HEK293 (cell line): ENCODE measurements around the gene GMDS.

Experiments used
- GLIS1 ChIP-seq: fragments of 450-650 bp; formaldehyde crosslinking; IDR thresholded peaks from 2 replicates; pipeline ENCODE4 v1.5.1; 2016; ENCODE audit warnings: missing biosample characterization, missing genetic modification characterization
- HOXC10 ChIP-seq: sonication (generic); formaldehyde crosslinking; IDR thresholded peaks from 2 replicates; pipeline ENCODE4 v1.8.1; 2023; ENCODE audit warnings: mild to moderate bottlenecking, missing genetic modification reagents
- KLF1 ChIP-seq: fragments of 450-650 bp; formaldehyde crosslinking; IDR thresholded peaks from 2 replicates; pipeline ENCODE4 v1.5.1; 2016; ENCODE audit warnings: missing biosample characterization, missing genetic modification characterization
- SP2 ChIP-seq: fragments of 450-650 bp; formaldehyde crosslinking; IDR thresholded peaks from 2 replicates; pipeline ENCODE4 v1.5.1; 2016; ENCODE audit warnings: missing biosample characterization, missing genetic modification characterization
- SP7 ChIP-seq: fragments of 450-650 bp; formaldehyde crosslinking; IDR thresholded peaks from 2 replicates; pipeline ENCODE4 v1.5.1; 2016; ENCODE audit warnings: missing biosample characterization, missing genetic modification characterization
- TRIM28 ChIP-seq: IDR thresholded peaks from 2 replicates; pipeline ENCODE4 v1.6.1; 2011; ENCODE audit warnings: low read length, control low read depth, borderline replicate concordance
- ZEB2 ChIP-seq: fragments of 450-650 bp; formaldehyde crosslinking; IDR thresholded peaks from 2 replicates; pipeline ENCODE4 v1.5.1; 2016; ENCODE audit warnings: missing biosample characterization, missing genetic modification characterization
- ZFP41 ChIP-seq: fragments of 450-650 bp; formaldehyde crosslinking; IDR thresholded peaks from 2 replicates; pipeline ENCODE4 v1.5.1; 2016; ENCODE audit warnings: missing biosample characterization, missing genetic modification characterization, borderline replicate concordance
- ZNF121 ChIP-seq: fragments of 450-650 bp; formaldehyde crosslinking; IDR thresholded peaks from 2 replicates; pipeline ENCODE4 v1.5.1; 2016; ENCODE audit warnings: missing biosample characterization, missing genetic modification characterization
- ZNF146 ChIP-seq: fragments of 450-650 bp; formaldehyde crosslinking; IDR thresholded peaks from 2 replicates; pipeline ENCODE4 v1.5.1; 2016; ENCODE audit warnings: missing biosample characterization, missing genetic modification characterization
- ZNF157 ChIP-seq: fragments of 450-650 bp; formaldehyde crosslinking; IDR thresholded peaks from 2 replicates; pipeline ENCODE4 v1.5.1; 2016; ENCODE audit warnings: missing biosample characterization, missing genetic modification characterization
- ZNF16 ChIP-seq: fragments of 450-650 bp; formaldehyde crosslinking; IDR thresholded peaks from 2 replicates; pipeline ENCODE4 v1.5.1; 2016; ENCODE audit warnings: low read depth, missing biosample characterization, missing genetic modification characterization
- ZNF19 ChIP-seq: fragments of 450-650 bp; formaldehyde crosslinking; IDR thresholded peaks from 2 replicates; pipeline ENCODE4; 2016; ENCODE audit warnings: missing biosample characterization, missing genetic modification characterization, low read depth
- ZNF24 ChIP-seq: fragments of 450-650 bp; formaldehyde crosslinking; IDR thresholded peaks from 2 replicates; pipeline ENCODE4 v1.5.1; 2016; ENCODE audit warnings: missing biosample characterization, missing genetic modification characterization
- ZNF311 ChIP-seq: fragments of 450-650 bp; formaldehyde crosslinking; IDR thresholded peaks from 2 replicates; pipeline ENCODE4 v1.5.1; 2017; ENCODE audit warnings: missing biosample characterization, missing genetic modification characterization, borderline replicate concordance
- ZNF324 ChIP-seq: fragments of 450-650 bp; formaldehyde crosslinking; IDR thresholded peaks from 2 replicates; pipeline ENCODE4 v1.5.1; 2016; ENCODE audit warnings: missing biosample characterization, missing genetic modification characterization
- ZNF423 ChIP-seq: fragments of 450-650 bp; formaldehyde crosslinking; IDR thresholded peaks from 2 replicates; pipeline ENCODE4 v1.5.1; 2016; ENCODE audit warnings: missing biosample characterization, missing genetic modification characterization
- ZNF48 ChIP-seq: fragments of 450-650 bp; formaldehyde crosslinking; IDR thresholded peaks from 2 replicates; pipeline ENCODE4 v1.5.1; 2016; ENCODE audit warnings: missing biosample characterization, missing genetic modification characterization
- ZNF488 ChIP-seq: fragments of 450-650 bp; formaldehyde crosslinking; IDR thresholded peaks from 2 replicates; pipeline ENCODE4 v1.5.1; 2016; ENCODE audit warnings: missing biosample characterization, missing genetic modification characterization
- ZNF510 ChIP-seq: fragments of 450-650 bp; formaldehyde crosslinking; IDR thresholded peaks from 2 replicates; pipeline ENCODE4 v1.5.1; 2018; ENCODE audit warnings: mild to moderate bottlenecking, missing genetic modification characterization, missing biosample characterization; ENCODE audit not compliant: insufficient replicate concordance
- ZNF529 ChIP-seq: fragments of 450-650 bp; formaldehyde crosslinking; IDR thresholded peaks from 2 replicates; pipeline ENCODE4 v1.5.1; 2017; ENCODE audit warnings: missing genetic modification characterization, missing biosample characterization; ENCODE audit not compliant: insufficient replicate concordance
- ZNF544 ChIP-seq: fragments of 450-650 bp; formaldehyde crosslinking; IDR thresholded peaks from 2 replicates; pipeline ENCODE4 v1.5.0; 2017; ENCODE audit warnings: missing biosample characterization, missing genetic modification characterization
- ZNF571 ChIP-seq: fragments of 450-650 bp; formaldehyde crosslinking; IDR thresholded peaks from 2 replicates; pipeline ENCODE4 v1.5.0; 2017; ENCODE audit warnings: missing biosample characterization, missing genetic modification characterization
- ZNF596 ChIP-seq: fragments of 450-650 bp; IDR thresholded peaks from 2 replicates; pipeline ENCODE4 v1.5.0; 2018; ENCODE audit warnings: missing biosample characterization, mild to moderate bottlenecking, missing genetic modification characterization, moderate library complexity
- ZNF658 ChIP-seq: fragments of 450-650 bp; formaldehyde crosslinking; IDR thresholded peaks from 2 replicates; pipeline ENCODE4; 2016; ENCODE audit warnings: missing biosample characterization, missing genetic modification characterization
- ZNF707 ChIP-seq: fragments of 450-650 bp; formaldehyde crosslinking; IDR thresholded peaks from 2 replicates; pipeline ENCODE4 v1.5.1; 2016; ENCODE audit warnings: missing biosample characterization, missing genetic modification characterization
- ZNF837 ChIP-seq: fragments of 450-650 bp; formaldehyde crosslinking; IDR thresholded peaks from 2 replicates; pipeline ENCODE4 v1.5.1; 2016; ENCODE audit warnings: missing biosample characterization, missing genetic modification characterization
- TF ChIP-seq, protein P1 (sequence below): fragments of 450-650 bp; formaldehyde crosslinking; IDR thresholded peaks from 2 replicates; pipeline ENCODE4 v1.5.1; 2016; ENCODE audit warnings: missing biosample characterization, missing genetic modification characterization
- TF ChIP-seq, protein P2 (sequence below): fragments of 450-650 bp; formaldehyde crosslinking; IDR thresholded peaks from 2 replicates; pipeline ENCODE4 v1.5.1; 2016; ENCODE audit warnings: missing biosample characterization, missing genetic modification characterization
- TF ChIP-seq, protein P3 (sequence below): sonication (generic); formaldehyde crosslinking; IDR thresholded peaks from 2 replicates; pipeline ENCODE4 v1.8.1; 2022; ENCODE audit warnings: mild to moderate bottlenecking, moderate library complexity, missing genetic modification reagents
- TF ChIP-seq, protein P4 (sequence below): fragments of 450-650 bp; formaldehyde crosslinking; IDR thresholded peaks from 2 replicates; pipeline ENCODE4 v1.5.1; 2016; ENCODE audit warnings: missing biosample characterization, missing genetic modification characterization

Gene GMDS

GRCh38 chr6:1667012-1667804 is 578.2 kb downstream of the GMDS start (continued):
- TF ChIP-seq, protein P1, sequence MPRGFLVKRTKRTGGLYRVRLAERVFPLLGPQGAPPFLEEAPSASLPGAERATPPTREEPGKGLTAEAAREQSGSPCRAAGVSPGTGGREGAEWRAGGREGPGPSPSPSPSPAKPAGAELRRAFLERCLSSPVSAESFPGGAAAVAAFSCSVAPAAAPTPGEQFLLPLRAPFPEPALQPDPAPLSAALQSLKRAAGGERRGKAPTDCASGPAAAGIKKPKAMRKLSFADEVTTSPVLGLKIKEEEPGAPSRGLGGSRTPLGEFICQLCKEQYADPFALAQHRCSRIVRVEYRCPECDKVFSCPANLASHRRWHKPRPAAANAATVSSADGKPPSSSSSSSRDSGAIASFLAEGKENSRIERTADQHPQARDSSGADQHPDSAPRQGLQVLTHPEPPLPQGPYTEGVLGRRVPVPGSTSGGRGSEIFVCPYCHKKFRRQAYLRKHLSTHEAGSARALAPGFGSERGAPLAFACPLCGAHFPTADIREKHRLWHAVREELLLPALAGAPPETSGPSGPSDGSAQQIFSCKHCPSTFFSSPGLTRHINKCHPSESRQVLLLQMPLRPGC (tag by site-specific recombination) = peak; percentile 91
- TF ChIP-seq ZNF121 (tag by site-specific recombination) (no peak), ZFP41 (tag by site-specific recombination) (no peak), ZNF544 (no peak), ZNF488 (tag by site-specific recombination) (peak; percentile 87; the same call in 1 of the 2 replicates), ZNF324 (peak; percentile 80), ZNF658 (tag by site-specific recombination) (no peak), ZNF510 (tag by site-specific recombination) (no peak), GLIS1 (tag by site-specific recombination) (no peak), ZNF596 (tag by site-specific recombination) (peak; percentile 73), ZNF571 (tag by site-specific recombination) (no peak), ZEB2 (peak; percentile 95), ZNF48 (tag by site-specific recombination) (no peak), SP2 (tag by site-specific recombination) (peak; percentile 36; the same call in 1 of the 2 replicates), ZNF24 (peak; percentile 78), TRIM28 (peak; percentile 50), ZNF157 (tag by site-specific recombination) (no peak), ZNF16 (no peak), ZNF19 (tag by site-specific recombination) (no peak; the same call in 1 of the 2 replicates), ZNF146 (tag by site-specific recombination) (0 out of 2 replicates have a peak, but pooled peaks have one; percentile 20), ZNF529 (tag by site-specific recombination) (no peak), KLF1 (tag by site-specific recombination) (no peak), SP7 (tag by site-specific recombination) (peak; percentile 90), HOXC10 (CRISPR knock-in tag) (no peak), ZNF837 (no peak), ZNF311 (tag by site-specific recombination) (no peak), ZNF707 (no peak), ZNF423 (tag by site-specific recombination) (peak; percentile 67)
- TF ChIP-seq, protein P2, sequence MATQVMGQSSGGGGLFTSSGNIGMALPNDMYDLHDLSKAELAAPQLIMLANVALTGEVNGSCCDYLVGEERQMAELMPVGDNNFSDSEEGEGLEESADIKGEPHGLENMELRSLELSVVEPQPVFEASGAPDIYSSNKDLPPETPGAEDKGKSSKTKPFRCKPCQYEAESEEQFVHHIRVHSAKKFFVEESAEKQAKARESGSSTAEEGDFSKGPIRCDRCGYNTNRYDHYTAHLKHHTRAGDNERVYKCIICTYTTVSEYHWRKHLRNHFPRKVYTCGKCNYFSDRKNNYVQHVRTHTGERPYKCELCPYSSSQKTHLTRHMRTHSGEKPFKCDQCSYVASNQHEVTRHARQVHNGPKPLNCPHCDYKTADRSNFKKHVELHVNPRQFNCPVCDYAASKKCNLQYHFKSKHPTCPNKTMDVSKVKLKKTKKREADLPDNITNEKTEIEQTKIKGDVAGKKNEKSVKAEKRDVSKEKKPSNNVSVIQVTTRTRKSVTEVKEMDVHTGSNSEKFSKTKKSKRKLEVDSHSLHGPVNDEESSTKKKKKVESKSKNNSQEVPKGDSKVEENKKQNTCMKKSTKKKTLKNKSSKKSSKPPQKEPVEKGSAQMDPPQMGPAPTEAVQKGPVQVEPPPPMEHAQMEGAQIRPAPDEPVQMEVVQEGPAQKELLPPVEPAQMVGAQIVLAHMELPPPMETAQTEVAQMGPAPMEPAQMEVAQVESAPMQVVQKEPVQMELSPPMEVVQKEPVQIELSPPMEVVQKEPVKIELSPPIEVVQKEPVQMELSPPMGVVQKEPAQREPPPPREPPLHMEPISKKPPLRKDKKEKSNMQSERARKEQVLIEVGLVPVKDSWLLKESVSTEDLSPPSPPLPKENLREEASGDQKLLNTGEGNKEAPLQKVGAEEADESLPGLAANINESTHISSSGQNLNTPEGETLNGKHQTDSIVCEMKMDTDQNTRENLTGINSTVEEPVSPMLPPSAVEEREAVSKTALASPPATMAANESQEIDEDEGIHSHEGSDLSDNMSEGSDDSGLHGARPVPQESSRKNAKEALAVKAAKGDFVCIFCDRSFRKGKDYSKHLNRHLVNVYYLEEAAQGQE (tag by site-specific recombination) = no peak
- TF ChIP-seq, protein P3, sequence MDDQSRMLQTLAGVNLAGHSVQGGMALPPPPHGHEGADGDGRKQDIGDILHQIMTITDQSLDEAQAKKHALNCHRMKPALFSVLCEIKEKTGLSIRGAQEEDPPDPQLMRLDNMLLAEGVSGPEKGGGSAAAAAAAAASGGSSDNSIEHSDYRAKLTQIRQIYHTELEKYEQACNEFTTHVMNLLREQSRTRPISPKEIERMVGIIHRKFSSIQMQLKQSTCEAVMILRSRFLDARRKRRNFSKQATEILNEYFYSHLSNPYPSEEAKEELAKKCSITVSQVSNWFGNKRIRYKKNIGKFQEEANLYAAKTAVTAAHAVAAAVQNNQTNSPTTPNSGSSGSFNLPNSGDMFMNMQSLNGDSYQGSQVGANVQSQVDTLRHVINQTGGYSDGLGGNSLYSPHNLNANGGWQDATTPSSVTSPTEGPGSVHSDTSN (CRISPR knock-in tag) = no peak
- TF ChIP-seq, protein P4, sequence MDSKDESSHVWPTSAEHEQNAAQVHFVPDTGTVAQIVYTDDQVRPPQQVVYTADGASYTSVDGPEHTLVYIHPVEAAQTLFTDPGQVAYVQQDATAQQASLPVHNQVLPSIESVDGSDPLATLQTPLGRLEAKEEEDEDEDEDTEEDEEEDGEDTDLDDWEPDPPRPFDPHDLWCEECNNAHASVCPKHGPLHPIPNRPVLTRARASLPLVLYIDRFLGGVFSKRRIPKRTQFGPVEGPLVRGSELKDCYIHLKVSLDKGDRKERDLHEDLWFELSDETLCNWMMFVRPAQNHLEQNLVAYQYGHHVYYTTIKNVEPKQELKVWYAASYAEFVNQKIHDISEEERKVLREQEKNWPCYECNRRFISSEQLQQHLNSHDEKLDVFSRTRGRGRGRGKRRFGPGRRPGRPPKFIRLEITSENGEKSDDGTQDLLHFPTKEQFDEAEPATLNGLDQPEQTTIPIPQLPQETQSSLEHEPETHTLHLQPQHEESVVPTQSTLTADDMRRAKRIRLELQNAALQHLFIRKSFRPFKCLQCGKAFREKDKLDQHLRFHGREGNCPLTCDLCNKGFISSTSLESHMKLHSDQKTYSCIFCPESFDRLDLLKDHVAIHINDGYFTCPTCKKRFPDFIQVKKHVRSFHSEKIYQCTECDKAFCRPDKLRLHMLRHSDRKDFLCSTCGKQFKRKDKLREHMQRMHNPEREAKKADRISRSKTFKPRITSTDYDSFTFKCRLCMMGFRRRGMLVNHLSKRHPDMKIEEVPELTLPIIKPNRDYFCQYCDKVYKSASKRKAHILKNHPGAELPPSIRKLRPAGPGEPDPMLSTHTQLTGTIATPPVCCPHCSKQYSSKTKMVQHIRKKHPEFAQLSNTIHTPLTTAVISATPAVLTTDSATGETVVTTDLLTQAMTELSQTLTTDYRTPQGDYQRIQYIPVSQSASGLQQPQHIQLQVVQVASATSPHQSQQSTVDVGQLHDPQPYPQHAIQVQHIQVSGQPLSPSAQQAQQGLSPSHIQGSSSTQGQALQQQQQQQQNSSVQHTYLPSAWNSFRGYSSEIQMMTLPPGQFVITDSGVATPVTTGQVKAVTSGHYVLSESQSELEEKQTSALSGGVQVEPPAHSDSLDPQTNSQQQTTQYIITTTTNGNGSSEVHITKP = no peak; the same call in 1 of the 2 replicates
